ENCODE results near the gene RABGAP1. TPM values are rescaled to one million over a fixed set of nuclear protein-coding genes. Genes with fewer than 3 reads are reported as not detected.

RABGAP1 gene
- total RNA-seq, 1 donor from 2014 or later, result 58.1 TPM

DNA sequence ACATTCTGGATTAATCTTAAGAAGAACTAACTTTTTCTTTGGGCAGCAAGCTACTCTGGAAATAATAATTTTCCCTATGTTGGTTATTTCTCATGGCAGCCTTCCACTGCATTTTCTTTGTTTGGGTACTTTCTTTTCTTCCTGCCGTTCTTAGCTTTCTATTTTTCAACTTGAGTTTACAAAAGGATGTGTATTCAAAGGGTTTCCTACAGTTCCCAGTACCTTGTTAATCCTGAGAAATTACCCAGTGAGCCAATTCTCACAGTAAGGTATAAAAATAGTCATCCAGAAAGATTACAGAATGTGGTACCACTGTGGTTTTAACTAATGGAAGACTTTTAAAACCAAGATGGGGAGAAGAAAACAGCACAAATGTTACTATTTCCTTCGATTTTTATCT, 112.9 kb downstream of the RABGAP1 start:
- H3K9me3 Mint-ChIP-seq, result no peaks in the 10 kb centered on the region

DNA sequence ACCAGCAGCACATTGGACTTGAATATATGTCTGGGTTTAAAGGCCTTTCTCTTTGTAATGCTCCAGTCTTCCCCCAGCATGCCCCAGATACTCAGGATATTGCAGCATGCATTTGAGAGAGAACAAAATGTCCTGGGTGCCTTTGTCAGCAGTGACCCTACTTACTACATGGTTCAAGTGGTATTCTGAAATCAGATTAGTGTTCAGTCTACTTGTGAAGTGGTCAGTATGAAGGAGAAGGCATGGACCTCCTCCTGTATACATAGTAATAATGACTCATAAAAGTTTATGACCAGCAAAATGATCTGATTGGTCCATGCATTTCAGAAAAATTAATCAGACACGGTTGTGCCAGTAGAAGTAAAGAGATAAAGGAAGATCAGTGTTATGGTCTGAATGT, 118.0 kb downstream of the RABGAP1 start:
- Mint-ChIP-seq H3K36me3 (ENCODE audit: low read depth) (peaks cover 25% of the 10 kb centered on the region), H3K9me3 (no peaks in the 10 kb centered on the region), H3K4me3 (no peak overlapping the region), H3K27ac (no peak overlapping the region), H3K4me1 (no peaks in the 10 kb centered on the region), H3K27me3 (no peaks in the 10 kb centered on the region)
- ChIA-PET POLR2A (no interaction called here), CTCF (no interaction called here)
- intact Hi-C loops (cut with micrococcal nuclease), result no loop called here
- TF ChIP-seq, protein P1, sequence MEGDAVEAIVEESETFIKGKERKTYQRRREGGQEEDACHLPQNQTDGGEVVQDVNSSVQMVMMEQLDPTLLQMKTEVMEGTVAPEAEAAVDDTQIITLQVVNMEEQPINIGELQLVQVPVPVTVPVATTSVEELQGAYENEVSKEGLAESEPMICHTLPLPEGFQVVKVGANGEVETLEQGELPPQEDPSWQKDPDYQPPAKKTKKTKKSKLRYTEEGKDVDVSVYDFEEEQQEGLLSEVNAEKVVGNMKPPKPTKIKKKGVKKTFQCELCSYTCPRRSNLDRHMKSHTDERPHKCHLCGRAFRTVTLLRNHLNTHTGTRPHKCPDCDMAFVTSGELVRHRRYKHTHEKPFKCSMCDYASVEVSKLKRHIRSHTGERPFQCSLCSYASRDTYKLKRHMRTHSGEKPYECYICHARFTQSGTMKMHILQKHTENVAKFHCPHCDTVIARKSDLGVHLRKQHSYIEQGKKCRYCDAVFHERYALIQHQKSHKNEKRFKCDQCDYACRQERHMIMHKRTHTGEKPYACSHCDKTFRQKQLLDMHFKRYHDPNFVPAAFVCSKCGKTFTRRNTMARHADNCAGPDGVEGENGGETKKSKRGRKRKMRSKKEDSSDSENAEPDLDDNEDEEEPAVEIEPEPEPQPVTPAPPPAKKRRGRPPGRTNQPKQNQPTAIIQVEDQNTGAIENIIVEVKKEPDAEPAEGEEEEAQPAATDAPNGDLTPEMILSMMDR (IDR thresholded peaks at IDR 0.05), result no peak
- no peak for ATAC-seq (ENCODE audit: low read depth)
- no peak for DNase-seq

More for the DNA sequence above, 112.9 kb downstream of the RABGAP1 start:
- ATAC-seq (ENCODE audit: low read depth), result no peak
- DNase-seq, result no peak
- peaks cover 31% of the 10 kb centered on the region for H3K36me3 Mint-ChIP-seq (ENCODE audit: low read depth)
- TF ChIP-seq, protein P1 (IDR thresholded peaks at IDR 0.05), result no peak
- ChIA-PET POLR2A (no interaction called here), CTCF (no interaction called here)
- intact Hi-C loops (cut with micrococcal nuclease), result no loop called here
- no peak overlapping the region for H3K4me3 Mint-ChIP-seq
- peaks cover 9% of the 10 kb centered on the region for H3K4me1 Mint-ChIP-seq
- no peaks in the 10 kb centered on the region for H3K27me3 Mint-ChIP-seq
- H3K27ac Mint-ChIP-seq, result no peak overlapping the region

- Mint-ChIP-seq H3K9me3 (no peaks in the 10 kb centered on the region), H3K27me3 (no peaks in the 10 kb centered on the region), H3K27ac (no peak overlapping the region), H3K4me1 (no peaks in the 10 kb centered on the region), H3K36me3 (ENCODE audit: low read depth) (peaks cover 21% of the 10 kb centered on the region), H3K4me3 (no peak overlapping the region)
- intact Hi-C loops (cut with micrococcal nuclease), result no loop called here
- ChIA-PET CTCF (no interaction called here), POLR2A (no interaction called here)
- TF ChIP-seq, protein P1 (IDR thresholded peaks at IDR 0.05), result no peak
- ATAC-seq (ENCODE audit: low read depth), result no peak
- no peak for DNase-seq
These were observed 118.8 kb downstream of the RABGAP1 start for GRCh38 chr9:123059472-123060220.

GRCh38 chr9:123061216-123061615, 120.4 kb downstream of the RABGAP1 start:
- DNase-seq, result no peak
- Mint-ChIP-seq H3K4me1 (no peaks in the 10 kb centered on the region), H3K9me3 (no peaks in the 10 kb centered on the region), H3K36me3 (ENCODE audit: low read depth) (peaks cover 29% of the 10 kb centered on the region), H3K27me3 (no peaks in the 10 kb centered on the region), H3K27ac (no peak overlapping the region), H3K4me3 (no peak overlapping the region)
- CTCF ChIA-PET, result no interaction called here
- TF ChIP-seq, protein P1 (IDR thresholded peaks at IDR 0.05), result no peak
- intact Hi-C loops (cut with micrococcal nuclease), result no loop called here
- POLR2A ChIA-PET, result no interaction called here
- ATAC-seq (ENCODE audit: low read depth), result no peak

DNA sequence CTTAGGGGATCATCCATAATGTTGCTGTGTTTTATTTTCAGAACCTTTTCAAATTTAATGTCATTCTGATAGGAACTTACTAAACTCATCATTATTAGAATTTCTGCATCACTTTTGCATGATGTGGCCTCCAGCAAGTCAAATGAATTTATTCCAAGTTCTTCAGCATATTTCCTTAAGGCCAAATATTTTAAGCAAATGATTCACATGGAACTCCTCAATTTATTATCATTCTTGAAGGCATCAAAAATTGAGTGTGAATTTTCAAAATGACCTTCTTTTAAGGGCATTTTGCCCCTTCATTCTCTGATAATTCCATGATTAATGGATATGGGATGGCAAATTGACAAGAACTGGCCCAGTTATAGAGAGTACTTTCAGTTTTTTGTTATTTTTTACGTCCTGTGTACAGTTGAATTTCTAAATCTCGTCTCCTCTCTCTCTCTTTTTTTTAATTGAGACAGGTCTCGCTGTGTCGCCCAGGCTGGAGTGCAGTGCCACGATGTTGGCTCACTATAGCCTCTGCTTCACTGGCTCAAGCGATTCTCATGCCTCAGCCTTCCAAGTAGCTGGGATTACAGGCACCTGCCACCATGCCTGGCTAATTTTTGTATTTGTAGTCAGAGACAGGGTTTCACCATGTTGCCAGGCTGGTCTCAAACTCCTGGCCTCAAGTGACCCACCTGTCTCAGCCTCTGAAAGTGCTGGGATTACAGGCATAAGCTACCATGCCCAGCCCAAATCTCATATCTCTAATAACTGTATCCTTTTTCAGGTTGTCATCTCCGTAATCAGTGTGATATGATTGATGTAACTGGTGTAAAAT, 121.7 kb downstream of the RABGAP1 start:
- H3K27ac Mint-ChIP-seq, result no peak overlapping the region
- ATAC-seq (ENCODE audit: low read depth) (no peak), DNase-seq (no peak)
- H3K27me3 Mint-ChIP-seq, result no peaks in the 10 kb centered on the region
- no peaks in the 10 kb centered on the region for H3K9me3 Mint-ChIP-seq
- H3K4me3 Mint-ChIP-seq, result no peak overlapping the region
- ChIA-PET POLR2A (interaction anchor here (0.6 kb wide), 1 partner anchor 969 kb away, joined by 3 read pairs; no protein-coding TSS in a partner anchor), CTCF (no interaction called here)
- TF ChIP-seq, protein P1 (IDR thresholded peaks at IDR 0.05), result no peak
- H3K4me1 Mint-ChIP-seq, result no peaks in the 10 kb centered on the region
- intact Hi-C loops (cut with micrococcal nuclease), result no loop called here
- H3K36me3 Mint-ChIP-seq (ENCODE audit: low read depth), result peaks cover 43% of the 10 kb centered on the region
